ENCODE measurements around the gene MPZL3.

DNA sequence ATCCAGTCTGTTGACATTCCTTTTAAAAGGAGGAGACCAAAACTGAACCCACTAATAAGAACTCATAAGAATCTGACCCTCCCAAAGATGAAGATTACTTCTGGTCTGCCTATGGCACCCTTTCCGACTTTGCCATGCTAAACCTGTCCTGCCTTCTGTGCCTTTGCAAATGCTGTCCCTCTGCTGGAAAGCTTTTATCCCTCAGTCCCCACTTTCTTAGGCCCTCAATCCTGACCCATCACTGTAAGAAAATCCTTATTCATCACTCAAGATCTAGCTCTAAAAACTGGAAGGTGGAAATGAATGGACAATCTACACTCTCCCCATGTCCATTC is 10.4 kb downstream of the MPZL3 start:
- no peak for TF ChIP-seq EZH2 (IDR thresholded peaks at IDR 0.05; ENCODE audit: borderline replicate concordance, low read length)
- TF ChIP-seq, protein P1, sequence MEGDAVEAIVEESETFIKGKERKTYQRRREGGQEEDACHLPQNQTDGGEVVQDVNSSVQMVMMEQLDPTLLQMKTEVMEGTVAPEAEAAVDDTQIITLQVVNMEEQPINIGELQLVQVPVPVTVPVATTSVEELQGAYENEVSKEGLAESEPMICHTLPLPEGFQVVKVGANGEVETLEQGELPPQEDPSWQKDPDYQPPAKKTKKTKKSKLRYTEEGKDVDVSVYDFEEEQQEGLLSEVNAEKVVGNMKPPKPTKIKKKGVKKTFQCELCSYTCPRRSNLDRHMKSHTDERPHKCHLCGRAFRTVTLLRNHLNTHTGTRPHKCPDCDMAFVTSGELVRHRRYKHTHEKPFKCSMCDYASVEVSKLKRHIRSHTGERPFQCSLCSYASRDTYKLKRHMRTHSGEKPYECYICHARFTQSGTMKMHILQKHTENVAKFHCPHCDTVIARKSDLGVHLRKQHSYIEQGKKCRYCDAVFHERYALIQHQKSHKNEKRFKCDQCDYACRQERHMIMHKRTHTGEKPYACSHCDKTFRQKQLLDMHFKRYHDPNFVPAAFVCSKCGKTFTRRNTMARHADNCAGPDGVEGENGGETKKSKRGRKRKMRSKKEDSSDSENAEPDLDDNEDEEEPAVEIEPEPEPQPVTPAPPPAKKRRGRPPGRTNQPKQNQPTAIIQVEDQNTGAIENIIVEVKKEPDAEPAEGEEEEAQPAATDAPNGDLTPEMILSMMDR (conservative IDR thresholded peaks at IDR 0.05 in 1 of 2, IDR thresholded peaks at IDR 0.05 in 1 of 2; ENCODE audit: extremely low read depth in 1 of 2, insufficient read depth in 1 of 2, low read depth in 1 of 2, low read length in 2 of 2) = no peak
